MM.1S (cell line): Measurements from ENCODE around the gene IL17RB.

ENCODE experiments used
- CTCF ChIP-seq: fragments of 300-600 bp; sonication (generic); IDR thresholded peaks from 2 replicates; pipeline ENCODE4 v1.5.1; 2016; ENCODE audit warnings: antibody characterized with exemption, low read length, mixed read lengths
- EZH2phosphoT487 ChIP-seq: fragments of 300-600 bp; sonication (generic); IDR thresholded peaks from 2 replicates; pipeline ENCODE4 v1.6.1; 2018; ENCODE audit warnings: antibody characterized with exemption, low read length

GRCh38 chr3:53900666-53901331 lies 54.4 kb downstream of the IL17RB start:
- no peak for TF ChIP-seq CTCF
- no peak for TF ChIP-seq EZH2phosphoT487
